Keratinocyte (primary cell): ENCODE data around the gene ARRB1. TPM values are rescaled to one million over a fixed set of nuclear protein-coding genes. Genes with fewer than 3 reads are reported as not detected.

ENCODE experiments used
- DNase-seq: peaks from one replicate; pipeline ENCODE4 v3.0.0-alpha.2; 2011; ENCODE audit warnings: low read depth, missing footprints, low spot score
- FAIRE-seq: peaks from 2 replicates; lab custom pipeline; 2011; peaks lifted over from hg19 to GRCh38; lab: Jason Lieb, UNC
- H2AFZ ChIP-seq: 2 replicates; pipeline ENCODE4 v1.6.0; 2012; ENCODE audit warnings: low read length, control low read depth, inconsistent platforms; ENCODE audit not compliant: control insufficient read depth
- H3K27ac ChIP-seq: 2 replicates; pipeline ENCODE4 v1.5.1; 2011; ENCODE audit warnings: low read length; ENCODE audit not compliant: control insufficient read depth, insufficient read depth
- H3K27me3 ChIP-seq: 3 replicates; pipeline ENCODE4 v1.6.0; 2011; ENCODE audit warnings: low read length; ENCODE audit not compliant: control insufficient read depth, insufficient read depth; ENCODE audit errors: extremely low read depth
- H3K36me3 ChIP-seq, 2 experiments: 2 replicates in 1 of 2; 3 replicates in 1 of 2; pipeline ENCODE4 v1.5.1; 2011; ENCODE audit warnings: low read length in 2 of 2, mild to moderate bottlenecking in 1 of 2; ENCODE audit not compliant: control insufficient read depth in 2 of 2, insufficient read depth in 2 of 2; ENCODE audit errors: extremely low read depth in 1 of 2
- H3K4me1 ChIP-seq: 3 replicates; pipeline ENCODE4 v1.5.1; 2011; ENCODE audit warnings: low read length; ENCODE audit not compliant: control insufficient read depth, insufficient read depth; ENCODE audit errors: extremely low read depth
- H3K4me2 ChIP-seq: 3 replicates; pipeline ENCODE4 v1.6.0; 2011; ENCODE audit warnings: low read depth, low read length; ENCODE audit not compliant: control insufficient read depth, insufficient read depth; ENCODE audit errors: extremely low read depth
- H3K4me3 ChIP-seq, 3 experiments: fragments of 200-600 bp in 1 of 3; sonication (generic) in 1 of 3; 2 replicates in 2 of 3; 3 replicates in 1 of 3; pipeline ENCODE4 v1.5.1; 2011 to 2016; ENCODE audit warnings: low read length in 3 of 3, mild to moderate bottlenecking in 3 of 3, control low read depth in 2 of 3, inconsistent platforms in 1 of 3, low read depth in 1 of 3, mixed read lengths in 1 of 3, mixed run types in 1 of 3, moderate library complexity in 1 of 3; ENCODE audit not compliant: control insufficient read depth in 2 of 3, insufficient read depth in 2 of 3; ENCODE audit errors: extremely low read depth in 1 of 3
- H3K79me2 ChIP-seq: 2 replicates; pipeline ENCODE4 v1.6.0; 2012; ENCODE audit warnings: low read length; ENCODE audit not compliant: control insufficient read depth, insufficient read depth
- H3K9ac ChIP-seq: 3 replicates; pipeline ENCODE4 v1.6.0; 2011; ENCODE audit warnings: low read length; ENCODE audit not compliant: control insufficient read depth, insufficient read depth; ENCODE audit errors: extremely low read depth
- H3K9me1 ChIP-seq: 3 replicates; pipeline ENCODE4 v1.6.0; 2011; ENCODE audit warnings: low read length; ENCODE audit not compliant: control insufficient read depth, insufficient read depth; ENCODE audit errors: extremely low read depth
- H3K9me3 ChIP-seq: 2 replicates; pipeline ENCODE4 v1.5.1; 2012; ENCODE audit warnings: low read depth, low read length; ENCODE audit not compliant: control insufficient read depth
- H4K20me1 ChIP-seq: 3 replicates; pipeline ENCODE4 v1.6.0; 2011; ENCODE audit warnings: low read length; ENCODE audit not compliant: control insufficient read depth, insufficient read depth; ENCODE audit errors: extremely low read depth
- EZH2 ChIP-seq: IDR thresholded peaks from one replicate; pipeline ENCODE4 v1.6.1; 2012; ENCODE audit warnings: inconsistent platforms, mild to moderate bottlenecking, low read length, moderate library complexity
- dilution Hi-C: fragments of 300-500 bp; cut with MboI; formaldehyde crosslinking; loops from one replicate; pipeline ENCODE4 v1.7.0; 2020; ENCODE audit warnings: low sequenced_read_pairs; ENCODE audit not compliant: extremely low pct_ligation_motif_present
- polyA plus RNA-seq, 5 experiments: library from polyadenylated mRNA; depleted of rRNA in 3 of 5; stranded (reverse) in 3 of 5; stranded (forward) in 1 of 5; unstranded in 1 of 5; fragments of >200 nt; gene quantifications; 1 replicate in 1 of 5; 2 replicates in 3 of 5; 3 replicates in 1 of 5; pipeline versions ENCODE4 v1.2.1 to v1.2.3, GENCODE V29; 2011 to 2012; ENCODE audit warnings: missing spikeins in 2 of 5, low read depth in 1 of 5, low replicate concordance in 1 of 5
- TF ChIP-seq, protein P1 (sequence below), 3 experiments: IDR thresholded peaks in 1 of 3; conservative IDR thresholded peaks in 1 of 3; optimal IDR thresholded peaks in 1 of 3; 2 replicates in 2 of 3; 3 replicates in 1 of 3; pipeline versions ENCODE3 to v1.5.1; 2011; ENCODE audit warnings: low read length in 3 of 3, mild to moderate bottlenecking in 3 of 3, moderate library complexity in 2 of 3, control low read depth in 1 of 3, inconsistent platforms in 1 of 3; ENCODE audit not compliant: insufficient read depth in 2 of 3; ENCODE audit errors: extremely low read depth in 1 of 3

Gene ARRB1
- polyA plus RNA-seq, 1 donor (not counting 4 experiments of a cell fraction or from before 2014, with no cell fraction given) = 0.94 TPM

DNA sequence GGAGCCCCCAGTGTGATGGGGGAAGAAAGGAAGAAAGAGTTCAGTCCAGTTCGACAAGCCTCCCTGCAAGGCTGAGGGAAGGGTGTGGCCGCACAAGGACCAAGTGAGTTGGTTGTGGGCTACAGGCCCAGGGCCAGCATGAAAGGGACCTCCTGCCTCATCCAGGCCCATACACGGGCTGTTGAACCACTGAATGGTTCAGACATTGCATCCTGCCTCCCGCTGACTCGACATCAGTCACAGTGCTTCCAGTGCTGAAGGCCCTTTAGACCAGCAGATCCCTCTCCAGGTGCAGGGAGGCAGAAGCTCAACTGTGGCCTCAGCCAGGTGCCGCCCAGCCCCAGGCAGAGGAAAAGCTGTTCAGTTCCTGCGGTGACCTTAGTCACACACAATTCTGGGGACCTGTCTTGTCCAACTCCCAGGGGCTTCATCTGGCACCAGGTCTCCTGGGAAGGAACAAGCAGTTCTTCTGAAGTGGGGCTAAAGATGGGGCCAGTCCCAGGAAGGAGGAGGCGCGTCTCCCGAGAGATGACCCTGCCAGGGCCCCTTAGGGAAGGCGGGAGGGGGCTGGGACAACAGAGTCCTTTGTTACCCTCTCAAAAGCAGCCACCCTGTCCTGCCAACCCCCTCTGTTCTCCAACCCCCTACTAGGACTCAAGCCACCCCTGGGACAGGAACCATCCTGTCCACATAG is 6.6 kb downstream of the ARRB1 start:
- Histone ChIP-seq H3K36me3 (no peaks in the 10 kb centered on the region), H3K27me3 (no peaks in the 10 kb centered on the region), H3K9ac (no peak overlapping the region), H3K9me3 (no peaks in the 10 kb centered on the region), H3K4me1 (peaks cover 21% of the 10 kb centered on the region), H4K20me1 (no peaks in the 10 kb centered on the region), H2AFZ (no peak overlapping the region), H3K27ac (no peak overlapping the region), H3K9me1 (no peaks in the 10 kb centered on the region), H3K4me2 (no peak overlapping the region), H3K4me3 (no peak overlapping the region), H3K79me2 (no peaks in the 10 kb centered on the region)
- TF ChIP-seq, protein P1, sequence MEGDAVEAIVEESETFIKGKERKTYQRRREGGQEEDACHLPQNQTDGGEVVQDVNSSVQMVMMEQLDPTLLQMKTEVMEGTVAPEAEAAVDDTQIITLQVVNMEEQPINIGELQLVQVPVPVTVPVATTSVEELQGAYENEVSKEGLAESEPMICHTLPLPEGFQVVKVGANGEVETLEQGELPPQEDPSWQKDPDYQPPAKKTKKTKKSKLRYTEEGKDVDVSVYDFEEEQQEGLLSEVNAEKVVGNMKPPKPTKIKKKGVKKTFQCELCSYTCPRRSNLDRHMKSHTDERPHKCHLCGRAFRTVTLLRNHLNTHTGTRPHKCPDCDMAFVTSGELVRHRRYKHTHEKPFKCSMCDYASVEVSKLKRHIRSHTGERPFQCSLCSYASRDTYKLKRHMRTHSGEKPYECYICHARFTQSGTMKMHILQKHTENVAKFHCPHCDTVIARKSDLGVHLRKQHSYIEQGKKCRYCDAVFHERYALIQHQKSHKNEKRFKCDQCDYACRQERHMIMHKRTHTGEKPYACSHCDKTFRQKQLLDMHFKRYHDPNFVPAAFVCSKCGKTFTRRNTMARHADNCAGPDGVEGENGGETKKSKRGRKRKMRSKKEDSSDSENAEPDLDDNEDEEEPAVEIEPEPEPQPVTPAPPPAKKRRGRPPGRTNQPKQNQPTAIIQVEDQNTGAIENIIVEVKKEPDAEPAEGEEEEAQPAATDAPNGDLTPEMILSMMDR (optimal IDR thresholded peaks at IDR 0.05 in 1 of 3, IDR thresholded peaks at IDR 0.05 in 1 of 3, conservative IDR thresholded peaks at IDR 0.05 in 1 of 3; ENCODE audit: extremely low read depth in 1 of 3, insufficient read depth in 2 of 3, low read length in 3 of 3) = no peak
- no peak for TF ChIP-seq EZH2
- FAIRE-seq (no peak), DNase-seq (no peak)
- dilution Hi-C loops = no loop called here

DNA sequence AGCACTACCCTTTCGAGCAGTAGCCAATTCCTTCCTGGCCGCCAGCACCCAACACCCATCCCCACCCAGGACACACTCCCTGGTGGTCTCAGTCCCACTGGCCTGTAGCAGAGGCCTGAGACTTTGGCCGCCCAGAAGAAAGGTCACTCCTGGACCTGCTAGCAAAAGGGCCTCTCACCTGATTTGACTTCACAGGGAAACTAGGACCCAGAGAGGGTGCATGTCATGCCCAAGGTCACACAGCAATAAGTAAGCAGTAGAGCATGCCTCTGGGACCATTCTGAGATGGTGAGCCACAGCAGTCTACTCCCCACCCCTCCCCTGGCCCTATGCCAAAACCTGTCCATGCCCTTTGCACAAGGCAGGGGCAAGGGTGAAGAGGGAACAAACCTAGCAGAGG is 7.3 kb downstream of the ARRB1 start:
- Histone ChIP-seq H3K9me1 (no peaks in the 10 kb centered on the region), H2AFZ (no peak overlapping the region), H3K79me2 (no peaks in the 10 kb centered on the region), H3K27me3 (no peaks in the 10 kb centered on the region), H3K9me3 (no peaks in the 10 kb centered on the region), H4K20me1 (no peaks in the 10 kb centered on the region), H3K36me3 (no peaks in the 10 kb centered on the region), H3K4me1 (peaks cover 27% of the 10 kb centered on the region), H3K4me2 (no peak overlapping the region), H3K27ac (no peak overlapping the region), H3K4me3 (no peak overlapping the region), H3K9ac (no peak overlapping the region)
- FAIRE-seq = no peak
- dilution Hi-C loops = no loop called here
- DNase-seq = no peak
- TF ChIP-seq, protein P1 (optimal IDR thresholded peaks at IDR 0.05 in 1 of 3, IDR thresholded peaks at IDR 0.05 in 1 of 3, conservative IDR thresholded peaks at IDR 0.05 in 1 of 3; ENCODE audit: extremely low read depth in 1 of 3, insufficient read depth in 2 of 3, low read length in 3 of 3) = no peak
- TF ChIP-seq EZH2 = no peak
